Neural progenitor cell (in vitro differentiated cells): ENCODE measurements around the gene ASH1L. TPM values are rescaled to one million over a fixed set of nuclear protein-coding genes. Genes with fewer than 3 reads are reported as not detected.
"Not testable (repeated sequence)": the region's sequence is repeated elsewhere in the genome, so short reads cannot be mapped to it uniquely, and the experiment has no call there.

ENCODE experiments used
- DNase-seq: peaks from one replicate; pipeline ENCODE4 v3.0.0-alpha.2; 2016; ENCODE audit warnings: low spot score
- H2AFZ ChIP-seq: fragments of 200-600 bp; sonication (generic); replicated peaks from 2 replicates; pipeline ENCODE4 v1.6.1; 2016; ENCODE audit warnings: antibody characterized with exemption
- H3F3A ChIP-seq: fragments of 200-600 bp; sonication (generic); 2 replicates; pipeline ENCODE4 v1.6.1; 2016; ENCODE audit warnings: antibody characterized with exemption, low read depth
- H3K27ac ChIP-seq: fragments of 200-600 bp; sonication (generic); 2 replicates; pipeline ENCODE4 v1.5.1; 2016; ENCODE audit warnings: mild to moderate bottlenecking
- H3K27me3 ChIP-seq: fragments of 200-600 bp; sonication (generic); 2 replicates; pipeline ENCODE4 v1.6.1; 2016; ENCODE audit warnings: mild to moderate bottlenecking, moderate library complexity
- H3K36me3 ChIP-seq: fragments of 200-600 bp; sonication (generic); 2 replicates; pipeline ENCODE4 v1.5.1; 2016
- H3K4me1 ChIP-seq: fragments of 200-600 bp; sonication (generic); 2 replicates; pipeline ENCODE4 v1.6.1; 2016; ENCODE audit warnings: mixed run types
- H3K4me2 ChIP-seq: fragments of 200-600 bp; sonication (generic); 2 replicates; pipeline ENCODE4 v1.6.1; 2016
- H3K4me3 ChIP-seq: fragments of 200-600 bp; sonication (generic); 2 replicates; pipeline ENCODE4 v1.5.1; 2016
- H3K79me2 ChIP-seq: fragments of 200-600 bp; sonication (generic); 2 replicates; pipeline ENCODE4 v1.6.1; 2016; ENCODE audit warnings: low read depth
- H3K9ac ChIP-seq: fragments of 200-600 bp; sonication (generic); 2 replicates; pipeline ENCODE4 v1.6.1; 2016
- H3K9me3 ChIP-seq: fragments of 200-600 bp; sonication (generic); 2 replicates; pipeline ENCODE4 v1.5.1; 2016; ENCODE audit warnings: low read depth
- H4K20me1 ChIP-seq: fragments of 200-600 bp; sonication (generic); 2 replicates; pipeline ENCODE4 v1.6.1; 2016; ENCODE audit warnings: low read depth
- H3K27ac Mint-ChIP-seq: 3 replicates; pipeline ENCODE4 v1.8.0; 2021; ENCODE audit warnings: mixed read lengths
- H3K27me3 Mint-ChIP-seq: 2 replicates; pipeline ENCODE4 v1.8.0; 2022; ENCODE audit warnings: low read depth, mild to moderate bottlenecking, inconsistent platforms, moderate library complexity, mixed read lengths; ENCODE audit not compliant: insufficient read depth
- H3K36me3 Mint-ChIP-seq: 3 replicates; pipeline ENCODE4 v1.8.0; 2021; ENCODE audit warnings: mixed read lengths
- H3K4me1 Mint-ChIP-seq: 3 replicates; pipeline ENCODE4 v1.8.0; 2021; ENCODE audit warnings: mixed read lengths
- H3K4me3 Mint-ChIP-seq: 3 replicates; pipeline ENCODE4 v1.8.0; 2021; ENCODE audit warnings: mild to moderate bottlenecking, moderate library complexity, mixed read lengths
- H3K9me3 Mint-ChIP-seq: 3 replicates; pipeline ENCODE4 v1.8.0; 2020; ENCODE audit warnings: mixed read lengths
- EZH2 ChIP-seq: fragments of 200-600 bp; sonication (generic); IDR thresholded peaks from 2 replicates; pipeline ENCODE4 v1.6.1; 2017; ENCODE audit warnings: antibody characterized with exemption, mild to moderate bottlenecking, moderate library complexity
- EZH2phosphoT487 ChIP-seq: fragments of 200-600 bp; sonication (generic); IDR thresholded peaks from 2 replicates; pipeline ENCODE4 v1.6.1; 2017; ENCODE audit warnings: antibody characterized with exemption
- total RNA-seq: library from RNA; depleted of rRNA; stranded (reverse); fragments of >200 nt; gene quantifications from 2 replicates; pipeline ENCODE4 v1.2.3, GENCODE V29; 2015; ENCODE audit warnings: low replicate concordance
- TF ChIP-seq, protein P1 (sequence below): fragments of 200-600 bp; sonication (generic); IDR thresholded peaks from 2 replicates; pipeline ENCODE4 v1.5.1; 2017; ENCODE audit warnings: antibody characterized with exemption, mild to moderate bottlenecking

Gene ASH1L
- total RNA-seq, 1 donor from 2014 or later = 42.1 TPM

DNA sequence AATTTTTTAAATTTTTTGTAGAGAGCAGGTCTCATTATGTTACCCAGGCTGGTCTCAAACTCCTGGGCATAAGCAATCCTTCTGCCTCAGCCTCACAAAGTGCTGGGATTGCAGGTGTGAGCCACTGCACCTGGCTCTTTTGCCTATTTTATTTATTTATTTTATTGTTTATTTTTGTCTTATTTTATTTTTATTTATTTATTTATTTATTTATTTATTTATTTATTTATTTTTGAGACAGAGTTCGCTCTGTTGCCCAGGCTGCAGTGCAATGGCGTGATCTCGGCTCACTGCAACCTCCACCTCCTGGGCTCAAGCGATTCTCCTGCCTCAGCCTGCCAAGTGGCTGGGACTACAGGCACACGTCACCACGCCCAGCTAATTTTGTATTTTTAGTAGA is 13.0 kb upstream of the ASH1L start:
- not testable (repeated sequence) for H3K4me1 ChIP-seq, H4K20me1 ChIP-seq, H3K36me3 ChIP-seq, H3K9me3 ChIP-seq, H3K4me1 Mint-ChIP-seq, H2AFZ ChIP-seq, H3K27me3 Mint-ChIP-seq, DNase-seq, H3K27ac ChIP-seq, H3K79me2 ChIP-seq, H3K9ac ChIP-seq, H3K4me3 Mint-ChIP-seq, H3K4me3 ChIP-seq, H3K4me2 ChIP-seq, H3K9me3 Mint-ChIP-seq, H3K27ac Mint-ChIP-seq, H3K27me3 ChIP-seq, H3F3A ChIP-seq
- peaks cover 10% of the 10 kb centered on the region for H3K36me3 Mint-ChIP-seq

DNA sequence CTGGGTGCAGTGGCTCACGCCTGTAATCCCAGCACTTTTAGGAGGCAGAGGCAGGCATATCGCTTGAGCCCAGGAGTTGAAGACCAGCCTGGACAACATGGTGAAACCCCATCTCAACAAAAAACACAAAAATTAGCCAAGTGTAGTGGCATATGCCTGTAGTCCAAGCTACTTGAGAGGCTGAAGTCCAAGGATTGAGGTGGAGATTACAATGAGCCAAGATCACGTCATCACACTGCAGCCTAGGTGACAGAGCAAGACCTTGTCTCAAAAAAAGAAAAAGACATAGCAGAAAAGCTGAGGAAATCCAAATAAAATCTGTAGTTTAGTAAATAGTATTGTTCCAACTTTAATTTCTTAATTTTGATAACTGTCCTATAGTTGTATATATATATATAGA is 11.5 kb upstream of the ASH1L start:
- Histone ChIP-seq H3K36me3 (no peaks in the 10 kb centered on the region), H3K9ac (no peak overlapping the region), H3K27me3 (no peaks in the 10 kb centered on the region), H3K27ac (no peak overlapping the region), H3K9me3 (no peaks in the 10 kb centered on the region), H3K4me2 (no peak overlapping the region), H2AFZ (no peak overlapping the region), H3F3A (no peaks in the 10 kb centered on the region), H4K20me1 (no peaks in the 10 kb centered on the region), H3K79me2 (peaks cover 14% of the 10 kb centered on the region), H3K4me1 (no peaks in the 10 kb centered on the region), H3K4me3 (no peak overlapping the region)
- Mint-ChIP-seq H3K4me3 (no peak overlapping the region), H3K36me3 (peaks cover 17% of the 10 kb centered on the region), H3K27ac (no peak overlapping the region), H3K4me1 (no peaks in the 10 kb centered on the region), H3K9me3 (no peaks in the 10 kb centered on the region), H3K27me3 (peaks cover under 1% of the 10 kb centered on the region)
- no peak for DNase-seq
- TF ChIP-seq EZH2phosphoT487 (no peak), EZH2 (no peak)
- TF ChIP-seq, protein P1, sequence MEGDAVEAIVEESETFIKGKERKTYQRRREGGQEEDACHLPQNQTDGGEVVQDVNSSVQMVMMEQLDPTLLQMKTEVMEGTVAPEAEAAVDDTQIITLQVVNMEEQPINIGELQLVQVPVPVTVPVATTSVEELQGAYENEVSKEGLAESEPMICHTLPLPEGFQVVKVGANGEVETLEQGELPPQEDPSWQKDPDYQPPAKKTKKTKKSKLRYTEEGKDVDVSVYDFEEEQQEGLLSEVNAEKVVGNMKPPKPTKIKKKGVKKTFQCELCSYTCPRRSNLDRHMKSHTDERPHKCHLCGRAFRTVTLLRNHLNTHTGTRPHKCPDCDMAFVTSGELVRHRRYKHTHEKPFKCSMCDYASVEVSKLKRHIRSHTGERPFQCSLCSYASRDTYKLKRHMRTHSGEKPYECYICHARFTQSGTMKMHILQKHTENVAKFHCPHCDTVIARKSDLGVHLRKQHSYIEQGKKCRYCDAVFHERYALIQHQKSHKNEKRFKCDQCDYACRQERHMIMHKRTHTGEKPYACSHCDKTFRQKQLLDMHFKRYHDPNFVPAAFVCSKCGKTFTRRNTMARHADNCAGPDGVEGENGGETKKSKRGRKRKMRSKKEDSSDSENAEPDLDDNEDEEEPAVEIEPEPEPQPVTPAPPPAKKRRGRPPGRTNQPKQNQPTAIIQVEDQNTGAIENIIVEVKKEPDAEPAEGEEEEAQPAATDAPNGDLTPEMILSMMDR = no peak

DNA sequence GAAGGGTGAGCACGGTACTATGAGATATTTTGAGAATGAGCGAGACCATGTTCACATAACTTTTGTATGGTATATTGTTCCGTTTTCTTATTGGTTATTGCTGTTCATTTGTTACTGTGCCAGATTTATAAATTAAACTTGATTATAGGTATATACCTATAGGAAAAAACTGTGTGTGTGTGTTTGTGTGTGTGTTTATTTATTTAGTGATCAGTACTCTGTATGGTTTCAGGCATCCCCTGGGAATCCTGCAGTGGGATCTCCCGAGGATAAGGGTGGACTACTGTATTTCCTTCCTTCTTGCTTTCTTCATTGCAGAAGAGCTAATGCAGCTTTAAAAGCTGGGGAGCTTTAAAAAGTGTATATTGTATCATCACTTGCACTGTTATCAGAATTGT is 8.0 kb upstream of the ASH1L start:
- Histone ChIP-seq H4K20me1 (no peaks in the 10 kb centered on the region), H3K79me2 (peaks cover 46% of the 10 kb centered on the region), H3K4me2 (no peak overlapping the region), H3F3A (no peaks in the 10 kb centered on the region), H3K9me3 (no peaks in the 10 kb centered on the region), H3K4me3 (no peak overlapping the region), H3K9ac (no peak overlapping the region), H3K27me3 (no peaks in the 10 kb centered on the region), H3K36me3 (no peaks in the 10 kb centered on the region), H2AFZ (no peak overlapping the region), H3K27ac (no peak overlapping the region), H3K4me1 (no peaks in the 10 kb centered on the region)
- TF ChIP-seq EZH2phosphoT487 = no peak
- TF ChIP-seq, protein P1 = no peak
- TF ChIP-seq EZH2 = no peak
- Mint-ChIP-seq H3K36me3 (peaks cover 17% of the 10 kb centered on the region), H3K27me3 (peaks cover 4% of the 10 kb centered on the region), H3K4me1 (no peaks in the 10 kb centered on the region), H3K4me3 (no peak overlapping the region), H3K9me3 (no peaks in the 10 kb centered on the region), H3K27ac (no peak overlapping the region)
- no peak for DNase-seq

DNA sequence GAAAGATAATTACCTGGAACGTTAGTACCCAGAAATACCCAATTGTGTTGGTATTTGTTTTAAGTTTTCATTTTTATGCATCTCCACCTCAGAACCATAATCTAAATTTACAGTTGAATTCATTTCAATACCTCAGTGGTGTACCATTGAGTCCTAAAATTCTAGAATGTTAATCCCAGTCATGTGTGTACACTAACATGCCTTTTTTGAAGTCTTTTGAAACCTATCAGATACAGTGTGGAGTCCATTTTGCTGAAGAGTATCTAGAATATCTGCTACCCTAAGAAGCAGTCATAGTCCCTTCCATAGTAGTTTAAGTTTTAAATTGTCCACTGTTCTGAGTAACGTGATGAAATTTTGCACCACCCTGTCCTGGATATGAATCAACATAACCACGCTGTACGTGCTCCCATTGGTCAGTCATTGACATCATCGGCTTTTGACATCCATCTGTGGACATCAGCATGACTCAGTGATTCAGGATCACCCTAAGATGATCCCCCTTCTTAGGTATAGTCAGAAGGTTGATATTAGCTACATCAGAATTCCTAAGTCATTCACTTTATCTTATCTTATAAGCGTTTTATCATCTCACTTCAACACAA is 7.5 kb upstream of the ASH1L start:
- H3K4me1 ChIP-seq = no peaks in the 10 kb centered on the region
- no peak overlapping the region for H3K4me2 ChIP-seq
- Mint-ChIP-seq H3K4me3 (no peak overlapping the region), H3K4me1 (no peaks in the 10 kb centered on the region), H3K9me3 (no peaks in the 10 kb centered on the region), H3K27ac (no peak overlapping the region), H3K36me3 (peaks cover 17% of the 10 kb centered on the region), H3K27me3 (peaks cover 4% of the 10 kb centered on the region)
- no peak overlapping the region for H3K4me3 ChIP-seq
- H4K20me1 ChIP-seq = no peaks in the 10 kb centered on the region
- no peaks in the 10 kb centered on the region for H3K9me3 ChIP-seq
- no peaks in the 10 kb centered on the region for H3K27me3 ChIP-seq
- no peak overlapping the region for H3K27ac ChIP-seq
- no peak overlapping the region for H2AFZ ChIP-seq
- no peak overlapping the region for H3K9ac ChIP-seq
- no peak for TF ChIP-seq EZH2phosphoT487
- TF ChIP-seq EZH2 = no peak
- TF ChIP-seq, protein P1 = no peak
- H3K79me2 ChIP-seq = peaks cover 51% of the 10 kb centered on the region
- H3K36me3 ChIP-seq = no peaks in the 10 kb centered on the region
- no peaks in the 10 kb centered on the region for H3F3A ChIP-seq
- no peak for DNase-seq
